ENCODE data around the gene HOGA1. TPM values are rescaled to one million over a fixed set of nuclear protein-coding genes. Genes with fewer than 3 reads are reported as not detected.
"Not testable (repeated sequence)": the region's sequence is repeated elsewhere in the genome, so short reads cannot be mapped to it uniquely, and the experiment has no call there.

HOGA1 gene
- total RNA-seq, 4 donors from 2014 or later, result 0.26 to 2.5 (median 0.97) TPM

- intact Hi-C loops (cut with DNase I; ENCODE audit: low total_unique reads), result no loop called here
- Histone ChIP-seq H3K4me1 (no peaks in the 10 kb centered on the region), H3K36me3 (no peaks in the 10 kb centered on the region), H3K9me3 (no peaks in the 10 kb centered on the region), H3K4me3 (no peak overlapping the region), H3K27me3 (no peaks in the 10 kb centered on the region), H3K27ac (no peak overlapping the region)
- DNase-seq, result no peak
- TF ChIP-seq POLR2A (IDR thresholded peaks at IDR 0.05) (no peak), CTCF (IDR thresholded peaks at IDR 0.05) (no peak)
Observed at GRCh38 chr10:97631098-97631497, 46.9 kb downstream of the HOGA1 start.

GRCh38 chr10:97632949-97633884 is 49.0 kb downstream of the HOGA1 start, which contains the start of gene MORN4:
TSS of gene MORN4 (minus strand) at chr10:97633500. CDS start at chr10:97619653, 13,847 bp downstream.
- Histone ChIP-seq H3K4me3 (peak within 1 kb of the TSS; percentile 58 to 75), H3K4me1 (no peaks in the 10 kb centered on the region), H3K27ac (peak within 1 kb of the TSS; percentile 50 to 55), H3K27me3 (no peaks in the 10 kb centered on the region), H3K9me3 (no peaks in the 10 kb centered on the region), H3K36me3 (no peaks in the 10 kb centered on the region)
- intact Hi-C loops (cut with DNase I; ENCODE audit: low total_unique reads), result no loop called here
- DNase-seq, result peak; percentile 92 to 93
- TF ChIP-seq POLR2A (IDR thresholded peaks at IDR 0.05) (no peak), CTCF (IDR thresholded peaks at IDR 0.05) (peak in 2 of 4 experiments; percentile 3 to 6)

- intact Hi-C loops (cut with DNase I; ENCODE audit: low total_unique reads), result no loop called here
- no peaks in the 10 kb centered on the region for H3K9me3 ChIP-seq
- peak overlapping the region; percentile 32 to 55 for H3K27ac ChIP-seq
- H3K4me1 ChIP-seq, result no peaks in the 10 kb centered on the region
- no peaks in the 10 kb centered on the region for H3K36me3 ChIP-seq
- DNase-seq, result no peak
- no peaks in the 10 kb centered on the region for H3K27me3 ChIP-seq
- no peak for TF ChIP-seq POLR2A (IDR thresholded peaks at IDR 0.05)
- TF ChIP-seq CTCF (IDR thresholded peaks at IDR 0.05), result no peak
- peak overlapping the region; percentile 58 to 75 for H3K4me3 ChIP-seq
Observed at GRCh38 chr10:97633921-97634320, 49.7 kb downstream of the HOGA1 start.

- no peaks in the 10 kb centered on the region for H3K4me1 ChIP-seq
- no peak for TF ChIP-seq CTCF (IDR thresholded peaks at IDR 0.05)
- TF ChIP-seq POLR2A (IDR thresholded peaks at IDR 0.05), result no peak
- no peaks in the 10 kb centered on the region for H3K36me3 ChIP-seq
- no peak overlapping the region for H3K4me3 ChIP-seq
- H3K27ac ChIP-seq, result no peak overlapping the region
- DNase-seq, result no peak
- H3K27me3 ChIP-seq, result no peaks in the 10 kb centered on the region
- intact Hi-C loops (cut with DNase I; ENCODE audit: low total_unique reads), result no loop called here
- no peaks in the 10 kb centered on the region for H3K9me3 ChIP-seq
Observed at GRCh38 chr10:97635577-97635976, 51.4 kb downstream of the HOGA1 start.

- H3K36me3 ChIP-seq; intact Hi-C loops (cut with DNase I; ENCODE audit: low total_unique reads); DNase-seq: not testable (repeated sequence)
Observed at GRCh38 chr10:97639090-97639489, 54.9 kb downstream of the HOGA1 start.

More at GRCh38 chr10:97639090-97639489, 54.9 kb downstream of the HOGA1 start:
- H3K9me3 ChIP-seq, H3K27me3 ChIP-seq, H3K4me3 ChIP-seq, H3K27ac ChIP-seq: not testable (repeated sequence)
- H3K4me1 ChIP-seq, result peaks cover 0 to 11% of the 10 kb centered on the region in 2 donors
